SK-N-SH treated with all-trans-retinoic acid at 6 μM for 48 hours (cell line): ENCODE results near the gene CTNND2.

Experiments
- BACH2 ChIP-seq: fragments of 250-450 bp; sonication (Bioruptor Pico); IDR thresholded peaks from 2 replicates; pipeline ENCODE4 v1.9.0; 2021; ENCODE audit warnings: mild to moderate bottlenecking, borderline replicate concordance
- CREB5 ChIP-seq: fragments of 250-450 bp; sonication (Bioruptor Pico); IDR thresholded peaks from 2 replicates; pipeline ENCODE4 v1.5.1; 2020; ENCODE audit warnings: low read depth, mild to moderate bottlenecking, moderate library complexity
- GLIS3 ChIP-seq: fragments of 250-450 bp; sonication (Bioruptor Pico); IDR thresholded peaks from 2 replicates; pipeline ENCODE4 v1.5.0; 2020; ENCODE audit warnings: mild to moderate bottlenecking, moderate library complexity
- PPARA ChIP-seq: fragments of 250-450 bp; sonication (Bioruptor Pico); IDR thresholded peaks from 2 replicates; pipeline ENCODE4 v1.5.0; 2020; ENCODE audit warnings: mild to moderate bottlenecking, borderline replicate concordance
- ZNF565 ChIP-seq: fragments of 450-650 bp; formaldehyde crosslinking; conservative IDR thresholded peaks from 2 replicates; pipeline ENCODE4 v1.5.0; 2020; ENCODE audit warnings: low read depth, mild to moderate bottlenecking, moderate library complexity
- ZNF70 ChIP-seq: fragments of 450-650 bp; formaldehyde crosslinking; IDR thresholded peaks from 2 replicates; pipeline ENCODE4 v1.5.0; 2020; ENCODE audit warnings: mild to moderate bottlenecking, moderate library complexity

GRCh38 chr5:10990634-10991033 is 913.6 kb downstream of the CTNND2 start:
- TF ChIP-seq ZNF70 (CRISPR knock-in tag) (no peak), GLIS3 (CRISPR knock-in tag) (no peak), ZNF565 (CRISPR knock-in tag) (no peak), PPARA (CRISPR knock-in tag) (no peak), CREB5 (no peak), BACH2 (CRISPR knock-in tag) (no peak)
